Inflammatory macrophage (primary cell): ENCODE results near the gene BRIP1.
"Not testable (repeated sequence)": the region's sequence is repeated elsewhere in the genome, so short reads cannot be mapped to it uniquely, and the experiment has no call there.

ENCODE experiments used
- DNase-seq, 2 donors: peaks; one replicate each; pipeline ENCODE4 v3.0.0-alpha.2; 2020 to 2022

The BRIP1 gene

DNA sequence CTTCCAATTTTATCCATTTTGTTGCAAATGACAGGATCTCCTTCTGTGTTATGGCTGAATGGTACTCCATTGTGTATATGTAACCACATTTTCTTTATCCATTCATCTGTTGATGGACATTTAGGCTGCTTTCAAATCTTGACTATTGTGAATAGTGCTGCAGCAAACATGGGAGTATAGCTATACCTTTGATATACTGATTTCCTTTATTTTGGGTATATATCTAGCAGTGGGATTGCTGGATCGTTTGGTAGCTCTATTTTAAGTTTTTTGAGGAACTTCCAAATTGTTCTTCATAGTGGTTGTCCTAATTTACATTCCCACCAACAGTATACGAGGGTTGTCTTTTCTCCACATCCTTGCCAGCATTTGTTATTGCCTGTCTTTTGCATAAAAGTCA, 67.8 kb downstream of the BRIP1 start:
- no peak for DNase-seq

DNA sequence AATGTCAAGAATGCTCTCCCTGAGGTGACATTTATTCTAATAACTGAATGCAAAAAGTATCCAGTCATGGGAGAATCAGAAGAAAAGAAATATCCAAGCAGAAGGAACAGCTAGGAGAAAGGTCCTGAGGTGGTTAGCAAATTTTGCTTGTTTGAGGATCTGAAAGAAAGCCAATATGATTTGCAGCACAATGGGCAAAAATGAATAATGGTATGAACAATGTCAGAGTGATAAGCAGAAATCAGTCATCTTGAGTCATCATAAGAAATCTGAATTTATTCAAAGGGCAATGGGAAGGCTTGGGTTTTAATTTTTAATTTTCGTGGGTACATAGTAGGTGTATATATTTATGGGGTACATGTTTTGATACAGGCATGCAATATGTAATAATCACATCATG, 68.5 kb downstream of the BRIP1 start:
- DNase-seq: no peak

DNA sequence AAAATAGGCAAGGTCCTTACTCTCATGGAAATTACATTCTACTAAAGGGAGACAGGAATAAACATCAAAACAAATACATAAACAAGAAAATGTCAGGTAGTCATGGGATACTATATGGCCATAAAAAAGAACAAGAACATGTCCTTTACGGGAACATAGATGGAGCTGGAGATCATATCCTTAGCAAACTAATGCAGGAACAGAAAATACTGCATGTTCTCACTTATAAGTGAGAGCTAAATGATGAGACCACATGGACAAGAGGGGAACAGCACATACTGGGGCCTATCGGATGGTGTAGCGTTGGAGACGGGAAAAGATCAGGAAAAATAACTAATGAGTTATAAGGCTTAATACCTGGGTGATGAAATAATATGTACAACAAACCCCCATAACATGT, 69.1 kb downstream of the BRIP1 start:
- DNase-seq: no peak

DNA sequence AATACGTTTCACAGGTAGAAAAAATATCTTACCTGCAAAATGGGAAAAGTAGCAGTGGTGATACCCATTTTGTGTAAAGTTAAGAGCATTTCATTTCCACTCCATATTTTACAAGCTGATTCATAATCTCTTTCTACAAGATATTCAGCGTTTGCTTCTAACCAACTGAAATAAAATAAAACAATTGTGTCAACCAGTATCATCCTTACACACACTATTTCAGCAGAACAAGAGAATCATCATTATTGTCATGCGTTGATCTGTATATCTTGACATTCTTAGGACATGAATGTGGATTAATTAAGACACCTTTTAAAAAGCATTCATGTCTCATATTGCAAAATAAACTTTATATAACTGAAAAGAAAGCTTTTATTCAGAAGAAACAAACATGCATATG, 69.8 kb downstream of the BRIP1 start:
- DNase-seq: no peak

DNA sequence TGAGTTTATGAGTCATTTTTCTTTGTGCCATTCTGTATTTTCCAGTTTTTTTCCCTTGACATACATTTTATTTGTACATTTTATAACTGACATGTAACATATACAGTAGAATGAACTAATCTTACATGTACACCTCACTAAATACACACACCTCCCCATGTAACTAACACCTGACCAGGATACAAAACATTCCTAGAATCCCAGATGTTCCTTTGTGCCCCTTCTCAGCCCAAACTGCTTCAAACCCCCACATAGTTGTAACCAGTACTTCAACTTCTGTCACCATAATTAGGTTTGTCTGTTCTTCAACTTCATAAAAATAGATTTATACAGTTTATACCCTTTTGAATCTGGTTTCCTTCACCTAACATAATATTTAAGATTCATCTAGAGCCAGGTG, 73.5 kb downstream of the BRIP1 start:
- DNase-seq: no peak

DNA sequence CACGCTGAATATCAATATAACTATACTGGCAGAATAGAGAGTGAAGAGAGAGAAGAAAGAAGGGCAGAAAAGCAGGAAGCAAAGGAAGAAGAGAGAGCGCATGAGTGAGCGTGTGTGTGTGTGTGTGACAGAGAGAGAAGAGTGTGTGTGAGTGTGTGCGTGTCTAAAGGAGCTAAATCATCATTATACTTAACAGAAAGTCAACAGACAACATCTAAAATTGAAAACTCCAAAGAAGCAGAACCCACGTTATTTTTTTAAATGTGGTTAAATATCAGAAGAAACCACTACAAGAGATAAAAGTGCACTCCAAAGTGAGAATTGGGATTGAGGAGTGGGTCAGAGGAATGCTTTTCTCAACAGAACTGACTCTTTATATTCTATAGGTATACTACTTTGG, 77.2 kb downstream of the BRIP1 start:
- DNase-seq: no peak

DNA sequence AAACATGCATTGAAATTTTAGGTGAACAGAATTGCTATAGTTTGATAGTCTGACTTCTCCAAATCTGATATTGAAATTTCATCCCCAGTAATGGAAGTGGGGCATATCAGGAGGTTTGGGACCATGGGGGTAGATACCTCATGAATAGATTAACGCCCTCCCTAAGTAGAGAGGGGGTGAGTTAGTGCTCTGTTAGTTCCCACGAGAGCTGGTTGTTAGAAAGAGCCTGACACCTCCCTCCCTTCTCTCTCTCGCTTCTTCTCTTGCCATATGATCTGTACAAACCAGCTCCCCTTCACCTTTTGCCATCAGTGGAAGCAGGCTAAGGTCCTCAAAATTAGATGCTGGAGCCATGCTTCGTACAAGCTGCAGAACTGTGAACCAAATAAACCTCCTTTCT, 78.8 kb downstream of the BRIP1 start:
- DNase-seq: no peak

DNA sequence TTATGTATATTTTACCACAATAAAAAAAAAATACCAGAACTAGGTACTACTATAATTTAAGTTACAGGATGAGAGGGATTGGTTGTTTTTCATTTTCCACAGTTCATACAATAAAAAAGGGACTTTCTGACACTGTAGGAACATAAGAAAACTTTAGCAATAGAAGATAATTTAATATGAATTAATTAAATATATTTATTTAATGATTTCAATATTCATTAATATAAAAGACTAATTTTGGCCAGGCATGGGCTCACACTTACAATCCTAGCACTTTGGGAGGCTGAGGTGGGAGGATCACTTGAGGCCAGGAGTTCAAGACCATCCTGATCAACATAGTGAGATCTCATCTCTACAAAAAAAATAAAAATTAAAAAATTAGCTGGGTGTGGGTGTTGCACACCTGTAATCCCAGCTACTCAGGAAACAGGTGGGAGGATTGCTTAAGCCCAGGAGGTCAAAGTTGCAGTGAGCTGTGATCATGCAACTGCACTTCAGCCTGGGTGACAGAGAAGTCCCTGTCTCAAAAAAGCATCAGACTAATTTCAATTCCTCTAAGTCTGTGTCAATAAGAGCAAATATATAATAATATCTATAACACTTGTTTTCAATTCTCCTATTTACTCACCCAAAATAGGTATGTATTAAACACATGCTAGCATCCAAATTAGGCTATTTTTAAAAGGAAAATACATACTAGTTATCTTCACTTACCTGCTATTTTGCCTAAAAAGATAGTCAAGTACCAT, 79.6 kb downstream of the BRIP1 start:
- no peak for DNase-seq

DNA sequence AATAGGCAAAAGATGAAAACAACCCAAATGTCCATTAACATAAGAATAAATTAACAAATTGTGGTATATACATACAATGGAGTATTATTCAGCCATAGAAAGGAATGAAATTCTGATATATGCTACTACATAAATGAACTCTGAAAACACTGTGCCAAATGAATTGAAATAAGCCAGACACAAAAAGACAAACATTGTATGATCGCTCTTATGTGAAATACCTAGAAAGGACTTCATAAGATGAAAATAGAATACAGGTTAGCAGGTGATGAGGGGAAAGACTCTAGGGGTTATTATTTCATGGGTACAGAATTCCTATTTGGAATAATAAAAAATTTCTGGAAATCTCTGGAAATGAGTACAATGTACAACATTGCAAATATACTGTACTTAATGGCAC, 80.2 kb downstream of the BRIP1 start:
- no peak for DNase-seq

DNA sequence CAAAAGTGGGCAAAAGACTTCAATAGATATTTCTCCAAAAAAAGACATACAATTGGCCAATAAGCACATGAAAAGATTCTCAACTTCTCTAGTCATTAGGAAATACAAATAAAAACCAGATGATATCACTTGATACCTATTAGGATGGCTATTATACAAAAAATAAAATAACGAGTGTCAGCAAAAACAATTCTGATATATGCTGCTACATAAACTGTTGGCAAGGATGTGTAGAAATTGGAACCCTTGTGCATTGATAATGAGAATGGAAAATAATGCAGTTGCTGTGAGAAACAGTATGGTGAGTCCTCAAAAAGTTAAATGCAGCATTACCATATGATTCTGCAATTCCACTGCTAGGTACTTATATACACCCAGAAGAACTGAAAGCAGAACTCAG, 80.6 kb downstream of the BRIP1 start:
- no peak for DNase-seq

DNA sequence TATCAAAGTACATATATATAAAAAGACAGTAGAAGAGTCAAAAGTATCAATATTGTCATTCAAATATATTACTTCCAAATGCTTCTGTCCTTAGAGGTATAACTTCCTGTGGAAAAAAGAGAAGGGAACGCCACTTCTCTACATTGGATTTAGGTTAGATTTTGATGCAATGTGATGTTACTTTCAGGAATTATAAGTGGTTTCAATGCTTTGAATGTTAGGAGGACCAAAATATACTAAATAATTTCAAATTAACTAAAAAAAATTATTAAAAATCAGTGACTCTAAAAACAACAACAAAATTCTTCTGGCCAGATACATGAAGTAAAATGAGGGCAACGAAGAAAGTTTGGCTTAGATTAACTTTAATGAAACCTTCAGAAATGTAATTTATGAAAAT, 88.0 kb downstream of the BRIP1 start:
- DNase-seq: no peak

DNA sequence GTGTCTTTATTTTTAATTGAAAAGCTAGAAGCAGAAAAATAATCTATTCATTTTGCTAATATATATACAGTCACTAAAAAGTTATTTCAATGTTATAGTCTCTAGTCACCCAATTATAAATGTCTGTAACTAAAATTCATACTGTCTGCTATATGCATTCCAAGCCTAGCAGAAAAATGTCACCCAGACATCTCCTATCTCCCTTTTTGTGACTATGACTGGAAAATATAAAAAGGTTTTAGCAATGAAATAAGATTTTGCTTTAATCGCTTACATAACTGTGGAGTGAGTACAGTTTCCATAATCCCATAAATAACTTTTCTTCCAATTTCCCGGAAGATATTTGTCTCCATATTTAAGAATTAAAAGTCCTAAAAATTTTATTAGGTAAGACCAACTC, 88.6 kb downstream of the BRIP1 start:
- DNase-seq: no peak

DNA sequence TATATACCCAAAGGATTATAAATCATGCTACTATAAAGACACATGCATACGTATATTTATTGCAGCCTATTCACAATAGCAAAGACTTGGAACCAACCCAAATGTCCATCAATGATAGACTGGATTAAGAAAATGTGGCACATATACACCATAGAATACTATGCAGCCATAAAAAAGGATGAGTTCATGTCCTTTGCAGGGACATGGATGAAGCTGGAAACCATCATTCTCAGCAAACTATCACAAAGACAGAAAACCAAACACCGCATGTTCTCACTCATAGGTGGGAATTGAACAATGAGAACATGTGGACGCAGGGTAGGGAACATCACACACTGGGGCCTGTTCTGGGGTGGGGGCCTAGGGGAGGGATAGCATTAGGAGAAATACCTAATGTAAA, 89.2 kb downstream of the BRIP1 start:
- DNase-seq: not testable (repeated sequence)

DNA sequence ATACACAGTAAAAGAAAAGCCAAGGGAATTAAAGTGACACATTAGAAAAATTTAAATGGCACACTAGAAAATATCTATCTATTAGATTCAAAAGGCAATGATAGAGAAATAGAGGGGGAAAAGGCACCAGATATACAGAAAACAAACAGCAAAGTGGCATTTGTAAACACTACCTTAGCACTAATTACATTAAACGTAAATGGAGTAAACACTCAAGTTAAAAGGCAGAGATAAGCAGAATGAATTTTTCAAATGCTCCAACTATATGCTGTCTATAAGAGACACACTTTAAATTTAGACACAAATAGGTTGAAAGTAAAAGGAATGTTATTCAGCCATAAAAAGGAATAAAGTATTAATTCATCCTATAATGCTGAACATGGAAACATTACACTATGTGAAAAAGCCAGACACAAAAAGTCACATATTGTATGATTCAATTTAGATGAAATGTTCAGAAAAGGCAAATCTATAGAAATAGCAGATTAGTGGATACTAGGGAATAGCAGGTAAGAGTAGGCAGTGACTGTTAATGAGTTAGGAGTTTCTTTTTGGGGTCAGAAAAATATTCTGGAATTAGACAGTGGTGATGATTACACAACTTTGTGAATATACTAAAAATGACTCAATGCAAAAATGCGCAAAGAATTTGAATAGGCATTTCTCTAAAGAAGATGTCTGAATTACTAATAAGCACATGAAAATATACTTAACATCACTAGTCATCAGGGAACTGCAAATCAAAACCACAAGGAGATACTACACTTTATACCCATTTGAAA, 92.4 kb downstream of the BRIP1 start:
- no peak for DNase-seq

DNA sequence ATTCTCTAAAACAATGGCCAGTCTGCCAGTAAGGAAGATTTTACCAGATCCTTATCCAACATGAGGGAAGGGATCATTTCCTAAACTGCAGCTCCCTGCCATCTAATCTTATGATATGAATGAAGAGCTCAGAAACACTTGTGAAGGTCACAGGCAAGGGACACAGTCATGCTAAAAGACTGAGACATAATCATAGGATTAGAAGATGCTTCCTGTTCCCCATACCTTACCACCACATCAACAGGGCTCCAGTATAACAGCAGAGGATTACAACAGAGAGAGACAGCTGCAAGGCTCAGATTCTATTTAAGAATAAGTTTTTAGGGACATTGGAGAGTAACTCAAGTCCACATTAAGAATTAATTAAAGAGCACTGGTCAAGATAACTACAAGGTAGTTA, 93.3 kb downstream of the BRIP1 start:
- peak in 1 of 2 donors; percentile 49 for DNase-seq

DNA sequence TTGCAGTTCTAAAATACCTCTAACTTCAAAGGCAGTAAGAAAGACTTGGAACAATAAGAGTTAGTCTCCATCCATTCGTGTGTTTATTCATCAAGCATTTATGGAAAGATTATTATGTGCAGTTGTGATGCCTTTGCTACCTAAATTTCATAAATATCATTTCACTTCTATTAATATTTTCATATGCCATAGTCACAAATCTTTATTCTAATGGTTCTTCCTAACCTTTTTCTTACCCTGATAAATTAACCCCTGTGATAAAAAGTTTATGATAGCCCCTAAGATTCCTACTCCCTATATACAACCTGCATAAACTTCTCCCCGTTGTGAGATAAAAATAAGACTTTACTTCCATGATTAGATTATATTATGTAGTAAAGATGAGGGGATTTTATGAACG, 94.9 kb downstream of the BRIP1 start:
- no peak for DNase-seq

DNA sequence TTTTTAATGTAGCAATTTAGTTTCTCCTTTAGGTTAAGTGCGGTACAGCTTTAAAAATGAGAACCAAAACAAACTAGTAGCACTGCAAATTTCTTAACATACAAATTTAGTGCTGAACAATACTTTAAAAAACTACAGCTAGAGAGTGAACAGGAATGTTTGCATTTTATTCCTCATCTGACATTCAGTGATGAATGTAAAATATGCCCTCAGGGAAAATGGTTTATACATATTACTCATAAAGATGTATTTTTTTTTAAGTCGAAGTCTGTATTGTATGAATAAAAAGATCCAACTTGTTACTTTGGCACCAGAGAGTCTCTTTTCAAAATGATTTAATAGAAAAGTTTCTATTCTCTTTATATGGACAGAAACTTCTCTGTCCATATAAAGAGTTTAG, 96.8 kb downstream of the BRIP1 start:
- DNase-seq: no peak

DNA sequence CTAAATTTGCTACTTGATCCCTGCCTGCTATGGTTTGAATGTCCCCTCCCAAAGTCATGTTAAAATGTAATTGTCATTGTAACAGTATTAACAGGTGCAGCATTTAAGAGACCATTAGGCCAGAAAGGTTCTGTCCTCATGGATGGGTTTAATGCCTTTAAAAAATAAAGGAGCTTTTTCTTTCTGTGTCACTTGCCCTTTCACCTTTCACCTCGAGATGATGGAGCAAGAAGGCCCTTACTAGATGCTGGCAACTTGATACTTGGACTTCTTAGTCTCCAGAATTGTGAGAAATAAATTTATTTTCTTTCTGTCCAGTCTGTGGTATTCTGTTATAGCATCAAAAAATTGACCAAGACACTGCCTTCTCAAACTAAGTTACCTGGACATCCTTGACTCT, 98.5 kb downstream of the BRIP1 start:
- DNase-seq: no peak

DNA sequence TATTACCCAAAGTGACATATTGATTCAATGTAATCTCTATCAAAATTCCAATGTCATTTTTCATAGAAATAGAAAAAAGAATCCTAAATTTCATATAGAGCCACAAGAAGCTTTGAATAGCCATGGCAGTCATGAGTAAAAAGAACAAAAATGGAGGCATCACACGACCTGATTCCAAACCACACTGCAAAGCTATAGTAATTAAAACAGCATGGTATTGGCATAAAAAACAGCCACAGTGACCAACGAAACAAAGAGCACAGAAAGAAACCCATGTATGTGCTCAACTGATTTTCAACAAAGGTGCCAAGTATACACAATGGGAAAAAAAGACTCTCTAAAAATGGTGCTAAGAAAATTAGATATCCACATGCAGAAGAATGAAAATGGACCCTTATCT, 101.5 kb downstream of the BRIP1 start:
- DNase-seq: no peak

DNA sequence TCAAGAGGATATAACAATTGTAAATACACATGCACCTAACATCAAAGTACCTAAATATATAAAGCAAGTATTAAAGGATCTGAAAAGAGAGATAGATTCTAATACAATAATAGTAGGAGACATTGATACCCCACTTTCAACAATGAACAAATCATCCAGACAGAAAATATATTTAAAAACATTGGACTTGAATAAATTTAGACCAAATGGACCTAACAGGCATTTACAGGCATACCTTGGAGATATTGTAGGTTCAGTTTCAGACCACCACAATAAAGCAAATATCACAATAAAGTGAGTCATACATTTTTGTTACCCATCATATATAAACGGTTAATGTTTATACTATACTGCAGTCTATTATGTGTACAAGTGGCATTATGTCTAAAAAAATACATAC, 104.0 kb downstream of the BRIP1 start:
- no peak for DNase-seq

DNA sequence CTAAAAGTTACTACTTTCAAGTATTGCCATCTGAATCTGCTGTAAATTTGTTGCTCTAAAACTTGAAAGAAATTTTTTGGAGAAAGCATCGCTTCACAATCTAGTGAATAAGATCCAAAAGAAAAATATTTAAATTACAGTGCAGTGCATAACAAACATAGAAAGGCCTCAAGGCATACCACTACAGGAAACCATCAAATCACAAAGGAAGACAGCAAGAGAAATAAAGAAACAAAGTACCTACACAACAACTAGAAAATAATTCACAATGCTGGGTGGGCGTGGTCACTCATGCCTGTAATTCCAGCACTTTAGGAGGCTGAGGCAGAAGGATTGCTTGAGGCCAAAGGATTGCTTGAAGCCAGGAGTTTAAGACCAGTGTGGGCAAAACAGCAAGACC, 104.9 kb downstream of the BRIP1 start:
- DNase-seq: no peak

DNA sequence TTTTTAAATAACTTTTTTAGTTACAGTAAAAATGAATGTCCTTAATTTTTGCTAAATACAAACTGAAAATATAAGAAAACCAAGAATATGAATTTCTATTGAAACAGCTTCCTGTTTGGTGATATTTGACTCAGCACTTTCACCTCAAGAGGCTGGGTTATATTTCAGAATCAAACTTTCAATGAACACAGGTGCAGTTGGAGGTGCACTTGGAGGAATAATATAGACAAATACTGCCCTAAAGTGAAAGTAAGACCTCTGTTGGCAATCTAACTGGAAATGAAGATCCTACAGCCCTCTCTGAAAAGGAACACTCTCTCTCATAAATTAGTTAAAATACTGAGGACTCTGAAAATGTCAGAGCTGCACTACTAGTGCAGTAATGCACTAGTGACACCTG, 106.2 kb downstream of the BRIP1 start:
- DNase-seq: no peak

DNA sequence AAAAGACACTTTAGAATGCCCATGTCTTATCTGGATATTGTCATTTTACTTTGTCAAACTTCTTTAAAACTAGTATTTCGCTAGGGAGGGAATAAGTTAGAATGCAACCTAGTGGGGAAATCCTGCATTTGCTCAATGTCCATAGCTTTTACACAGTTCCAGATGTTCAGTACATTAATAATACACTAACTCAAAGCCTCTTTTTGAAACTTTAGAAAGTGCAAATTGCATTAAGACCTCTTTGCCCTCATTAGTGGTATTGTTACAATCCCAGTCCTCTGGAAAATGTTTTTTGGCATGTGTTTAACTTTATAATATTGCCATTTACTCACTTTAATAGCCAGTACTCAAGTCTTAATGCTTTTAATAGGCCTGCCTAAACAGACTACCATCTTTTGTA, 106.8 kb downstream of the BRIP1 start:
- DNase-seq: no peak

DNA sequence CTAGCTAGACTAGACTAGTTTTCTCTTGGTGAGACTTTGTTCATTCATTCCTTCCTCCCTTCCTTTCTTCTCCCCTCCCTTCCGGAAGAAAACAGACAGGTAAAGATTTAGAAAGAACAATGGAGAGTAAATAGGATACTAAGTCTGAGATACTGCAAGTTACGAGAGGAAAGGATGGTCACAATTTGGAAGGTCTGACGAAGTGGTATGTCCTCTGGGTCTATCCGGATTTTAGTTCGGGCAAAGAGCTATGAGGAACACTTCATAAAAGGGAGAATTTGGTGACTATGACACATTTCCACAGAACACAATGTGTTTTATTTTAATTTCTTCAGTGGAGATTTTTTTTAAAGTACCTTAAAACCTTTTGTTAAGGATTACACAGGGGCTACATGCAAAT, 107.7 kb downstream of the BRIP1 start:
- DNase-seq: no peak

DNA sequence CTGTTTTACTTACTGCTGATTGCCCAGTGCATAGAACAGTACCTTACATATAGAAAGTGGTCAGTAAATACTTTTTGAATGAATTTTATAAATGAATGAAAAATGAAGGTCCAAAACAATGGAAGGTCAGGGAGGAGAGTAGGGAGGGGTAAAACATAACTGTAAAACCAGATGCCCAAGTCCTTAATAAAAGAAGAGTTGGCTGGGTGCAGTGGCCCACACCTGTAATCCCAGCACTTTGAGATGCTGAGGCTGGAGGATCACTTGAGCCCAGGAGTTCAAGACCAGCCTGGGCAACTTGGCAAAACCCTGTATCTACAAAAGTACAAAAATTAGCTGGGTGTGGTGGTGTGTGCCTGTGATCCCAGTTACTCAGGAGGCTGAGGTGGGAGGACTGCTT, 108.2 kb downstream of the BRIP1 start:
- DNase-seq: no peak
